HG03025 (cell line): ENCODE data around the gene NCOA3.
"Not testable (repeated sequence)": the region's sequence is repeated elsewhere in the genome, so short reads cannot be mapped to it uniquely, and the experiment has no call there.

ENCODE experiments used
- ATAC-seq: cut with Tn5 transposase; IDR thresholded peaks from one replicate; pipeline ENCODE4 v1.9.1; 2021; ENCODE audit warnings: mild to moderate bottlenecking, moderate library complexity; ENCODE audit not compliant: unreplicated experiment, low FRiP score

Gene NCOA3

DNA sequence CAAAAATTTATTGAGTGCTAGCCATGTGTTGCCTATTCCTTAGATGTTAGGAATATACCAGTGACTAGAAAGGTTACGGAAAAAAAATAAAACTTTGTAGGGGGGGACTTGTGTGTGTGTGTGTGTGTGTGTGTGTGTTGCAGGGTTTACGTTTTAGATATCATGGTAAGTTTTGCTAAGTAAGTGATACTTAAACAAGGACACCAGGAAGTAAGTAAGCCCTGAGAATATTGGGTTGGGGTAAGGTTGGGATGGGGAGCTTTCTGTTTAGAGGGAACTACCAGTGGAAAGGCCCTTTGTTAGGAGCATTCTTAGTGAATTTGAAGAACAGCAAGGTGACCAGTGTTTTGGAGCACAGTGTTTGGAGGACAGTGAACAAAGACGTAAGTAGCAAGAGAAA lies 30.3 kb downstream of the NCOA3 start:
- ATAC-seq = no peak

DNA sequence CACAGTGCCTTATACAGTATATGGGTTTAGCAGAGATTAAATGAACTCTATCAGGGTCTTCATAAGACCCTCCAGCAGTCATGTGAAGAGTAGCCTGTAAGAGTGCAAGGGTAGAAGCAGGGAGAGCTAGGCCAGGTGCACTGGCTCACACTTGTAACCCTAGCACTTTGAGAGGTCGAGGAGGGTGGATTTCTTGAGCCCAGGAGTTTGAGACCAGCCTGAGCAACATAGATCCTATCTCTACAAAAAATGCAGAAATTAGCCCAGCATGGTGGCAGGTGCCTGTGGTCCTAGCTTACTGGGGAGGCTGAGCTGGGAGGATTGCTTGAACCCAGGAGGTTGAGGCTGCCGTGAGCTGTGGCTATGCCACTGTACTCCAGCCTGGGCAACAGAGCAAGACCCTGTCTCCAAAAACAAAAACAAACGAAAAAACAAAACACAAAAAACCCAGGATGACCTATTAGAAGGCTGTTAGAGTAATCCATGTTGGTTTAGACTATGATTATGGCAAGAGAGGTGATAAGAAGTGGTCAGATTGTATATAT lies 31.9 kb downstream of the NCOA3 start:
- ATAC-seq = no peak

DNA sequence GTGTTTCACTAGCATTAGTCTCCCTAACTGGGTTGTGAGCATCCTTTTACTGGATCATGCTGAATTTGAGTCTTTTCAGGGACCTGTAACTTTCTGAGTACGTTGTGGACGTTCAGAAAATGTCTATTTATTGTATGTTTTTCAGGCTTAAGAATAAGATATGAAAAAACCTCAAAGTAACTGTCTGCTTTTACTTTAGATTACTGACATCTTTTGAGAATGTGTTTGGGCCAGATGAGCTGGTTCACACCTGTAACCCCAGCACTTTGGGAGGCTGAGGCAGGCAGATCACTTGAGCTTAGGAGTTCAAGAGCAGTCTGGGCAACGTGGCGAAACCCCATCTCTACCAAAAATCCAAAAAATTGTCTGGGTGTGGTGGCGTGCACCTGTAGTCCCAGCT lies 32.7 kb downstream of the NCOA3 start:
- ATAC-seq = no peak

DNA sequence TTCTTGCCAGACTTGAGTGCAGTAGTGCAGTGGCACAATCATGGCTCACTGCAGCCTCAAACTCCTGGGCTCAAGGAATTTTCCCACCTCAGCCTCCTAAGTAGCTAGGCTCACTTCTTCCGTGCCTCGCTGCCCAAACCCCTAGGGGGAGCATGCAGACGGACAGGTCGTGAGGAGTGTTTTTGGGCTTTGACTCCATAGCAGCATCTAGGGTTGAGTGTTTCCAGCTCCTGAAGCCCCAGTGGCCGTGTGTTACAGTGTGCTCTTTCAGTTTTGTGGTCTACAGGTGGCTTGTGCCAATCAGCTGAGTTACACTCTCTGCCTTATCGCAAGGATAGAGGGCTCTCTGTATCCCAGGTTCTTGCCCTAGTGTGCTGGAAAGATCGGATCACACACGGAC lies 33.4 kb downstream of the NCOA3 start:
- ATAC-seq = no peak

DNA sequence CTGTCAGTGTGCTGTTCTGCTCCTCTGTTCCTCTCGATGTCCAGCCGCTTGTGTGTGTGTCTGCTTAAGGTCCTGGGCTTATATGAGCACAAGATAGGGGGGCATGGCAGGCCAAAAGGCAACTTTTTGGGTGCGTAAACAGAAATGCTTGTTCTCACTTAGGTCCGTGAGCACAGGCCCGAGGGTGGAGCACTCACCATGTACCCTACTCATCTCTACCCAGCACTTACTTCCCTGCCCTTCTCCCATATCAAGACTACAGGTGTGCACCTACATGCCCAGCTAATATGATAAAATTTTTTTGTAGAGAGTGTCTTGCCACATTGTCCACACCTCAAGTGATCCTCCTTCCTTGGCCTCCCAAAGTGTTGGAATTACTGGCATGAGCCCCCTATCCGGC lies 34.3 kb downstream of the NCOA3 start:
- ATAC-seq = no peak

DNA sequence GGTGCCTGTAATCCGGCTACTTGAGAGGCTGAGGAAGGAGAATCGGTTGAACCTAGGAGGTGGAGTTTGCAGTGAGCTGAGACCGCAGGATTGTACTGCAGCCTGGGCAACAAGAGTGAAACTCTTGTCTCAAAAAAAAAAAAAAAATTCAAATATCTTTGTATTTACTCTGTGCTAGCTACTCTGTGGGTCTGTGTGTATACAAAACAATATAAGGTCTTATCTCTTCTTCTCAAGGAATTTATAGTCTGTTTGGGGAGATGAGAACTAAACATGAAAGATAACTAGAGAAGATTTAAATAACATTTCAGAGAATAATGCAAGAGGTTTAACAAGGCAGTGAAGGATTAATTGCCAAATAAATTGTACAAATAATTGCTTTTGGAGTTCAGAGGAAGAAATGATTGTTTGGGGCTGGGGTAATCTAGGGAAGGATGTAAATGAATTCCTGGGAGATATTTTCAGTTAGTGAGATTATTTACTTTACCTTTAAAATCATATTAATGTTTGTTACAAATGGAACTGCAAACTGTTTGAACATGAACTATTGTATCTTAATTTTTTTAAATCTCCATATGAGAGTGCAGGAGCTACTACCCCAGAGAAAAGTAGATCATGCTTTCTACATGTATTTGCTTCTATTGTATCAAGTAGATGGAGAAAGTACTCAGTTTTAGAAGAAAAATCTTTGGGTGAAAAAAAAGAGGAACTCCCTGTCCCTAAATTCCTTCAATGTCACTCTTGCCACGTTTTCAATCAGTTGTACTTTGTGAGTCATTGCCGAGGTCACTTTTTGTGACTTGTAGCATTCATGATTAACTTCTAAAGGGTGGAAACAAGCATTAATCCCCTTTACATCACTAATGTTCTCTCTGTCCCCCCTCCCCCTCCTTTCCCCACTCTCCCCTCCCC lies 39.0 kb downstream of the NCOA3 start:
- no peak for ATAC-seq

DNA sequence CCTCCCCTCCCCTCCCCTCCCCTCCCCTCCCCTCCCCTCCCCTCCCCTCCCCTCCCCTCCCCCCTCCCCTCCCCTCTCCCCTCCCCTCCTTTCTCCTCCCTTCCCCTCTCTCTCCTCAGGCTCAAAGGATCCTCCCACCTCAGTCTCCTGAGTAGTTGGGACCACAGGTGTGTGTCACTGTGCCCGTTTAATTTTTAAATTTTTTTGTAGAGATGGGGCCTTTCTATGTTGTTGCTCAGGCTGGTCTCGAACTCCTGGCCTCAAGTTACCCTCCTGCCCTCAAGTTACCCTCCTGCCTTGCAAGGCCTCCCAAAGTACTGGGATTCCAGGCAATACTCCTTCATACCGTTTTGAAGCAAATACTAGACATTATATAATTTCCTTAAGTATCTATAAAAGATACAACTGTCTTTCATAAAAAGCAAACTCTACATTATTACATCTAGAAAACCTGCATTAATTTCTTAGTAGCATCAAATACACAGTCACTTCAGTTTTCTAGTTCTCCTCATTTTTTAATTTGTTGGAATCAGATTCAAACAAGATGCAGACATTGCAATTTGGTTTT lies 39.8 kb downstream of the NCOA3 start:
- ATAC-seq = no peak

DNA sequence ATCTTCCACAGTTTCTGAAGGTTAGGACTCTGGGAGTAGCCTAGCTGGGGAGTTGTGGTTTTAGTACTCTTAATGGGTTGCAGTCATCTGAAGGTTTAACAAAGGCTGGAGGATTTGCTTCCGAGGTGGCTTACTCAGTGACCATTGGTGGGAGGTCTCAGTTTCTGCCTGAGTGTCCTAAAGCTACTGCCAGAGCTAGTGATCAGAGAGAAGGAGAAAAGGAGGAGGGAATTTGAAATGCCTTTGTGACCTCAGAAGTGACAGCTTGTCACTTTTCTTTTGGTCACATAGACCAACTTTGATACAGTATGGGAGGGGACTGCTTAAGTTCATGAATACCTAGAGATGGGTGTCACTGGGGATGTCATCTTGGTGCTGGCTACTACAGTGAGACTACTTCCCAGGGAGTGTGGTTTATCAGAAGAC lies 41.3 kb downstream of the NCOA3 start:
- no peak for ATAC-seq

DNA sequence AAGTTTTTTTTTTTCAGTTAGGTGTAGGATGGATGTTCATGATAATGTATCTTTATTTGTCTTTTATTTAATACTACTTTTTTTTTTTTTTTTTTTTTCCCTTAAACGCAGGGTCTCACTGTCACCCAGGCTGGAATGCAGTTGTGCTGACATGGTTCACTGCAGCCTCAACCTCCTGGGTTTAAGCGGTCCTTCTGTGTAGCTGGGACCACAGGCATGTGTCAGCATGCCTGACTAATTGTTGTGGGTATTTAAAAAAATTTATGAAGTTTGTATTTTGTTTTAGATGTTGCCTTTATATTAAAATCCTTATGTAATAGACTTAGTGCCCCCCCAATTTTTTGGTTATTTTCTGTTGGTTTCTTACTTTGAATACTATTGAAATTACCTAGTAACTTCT lies 42.6 kb downstream of the NCOA3 start:
- ATAC-seq = no peak

DNA sequence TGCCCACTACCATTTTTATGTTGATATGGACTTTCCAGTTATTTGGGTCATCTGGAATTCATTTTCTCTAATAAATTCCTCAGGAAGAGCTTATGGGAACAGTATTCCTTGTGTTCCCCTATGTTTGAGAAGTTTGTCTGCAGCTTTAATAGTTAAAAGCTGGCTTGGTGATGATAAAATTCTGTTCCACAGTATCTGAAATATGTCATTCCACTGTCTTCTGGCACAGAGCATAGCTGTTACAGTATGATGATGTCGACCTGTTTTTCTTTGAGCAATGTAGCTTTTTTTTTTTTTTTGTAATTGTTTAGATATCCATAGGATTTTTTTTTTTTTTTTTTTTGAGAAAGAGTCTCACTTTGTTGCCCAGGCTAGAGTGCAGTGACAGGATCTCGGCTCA lies 43.2 kb downstream of the NCOA3 start:
- ATAC-seq = no peak

DNA sequence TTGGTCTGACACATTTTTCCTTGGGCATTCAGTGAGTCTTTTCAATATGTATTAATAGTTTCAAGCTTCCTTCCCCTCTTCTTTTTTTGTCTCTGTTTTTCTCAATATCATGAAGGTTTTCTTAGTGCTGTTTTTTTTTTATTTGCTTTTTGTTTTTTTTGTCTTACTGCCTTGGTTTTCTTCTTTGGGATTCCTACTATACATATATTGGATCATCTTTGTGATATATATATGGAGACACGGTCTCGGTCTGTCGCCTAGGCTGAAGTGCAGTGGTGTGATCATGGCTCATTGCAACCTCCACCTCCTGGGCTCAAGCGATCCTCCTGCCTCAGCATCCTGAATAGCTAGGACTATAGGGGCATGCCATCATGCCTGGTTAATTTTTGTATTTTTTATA lies 43.8 kb downstream of the NCOA3 start:
- no peak for ATAC-seq

DNA sequence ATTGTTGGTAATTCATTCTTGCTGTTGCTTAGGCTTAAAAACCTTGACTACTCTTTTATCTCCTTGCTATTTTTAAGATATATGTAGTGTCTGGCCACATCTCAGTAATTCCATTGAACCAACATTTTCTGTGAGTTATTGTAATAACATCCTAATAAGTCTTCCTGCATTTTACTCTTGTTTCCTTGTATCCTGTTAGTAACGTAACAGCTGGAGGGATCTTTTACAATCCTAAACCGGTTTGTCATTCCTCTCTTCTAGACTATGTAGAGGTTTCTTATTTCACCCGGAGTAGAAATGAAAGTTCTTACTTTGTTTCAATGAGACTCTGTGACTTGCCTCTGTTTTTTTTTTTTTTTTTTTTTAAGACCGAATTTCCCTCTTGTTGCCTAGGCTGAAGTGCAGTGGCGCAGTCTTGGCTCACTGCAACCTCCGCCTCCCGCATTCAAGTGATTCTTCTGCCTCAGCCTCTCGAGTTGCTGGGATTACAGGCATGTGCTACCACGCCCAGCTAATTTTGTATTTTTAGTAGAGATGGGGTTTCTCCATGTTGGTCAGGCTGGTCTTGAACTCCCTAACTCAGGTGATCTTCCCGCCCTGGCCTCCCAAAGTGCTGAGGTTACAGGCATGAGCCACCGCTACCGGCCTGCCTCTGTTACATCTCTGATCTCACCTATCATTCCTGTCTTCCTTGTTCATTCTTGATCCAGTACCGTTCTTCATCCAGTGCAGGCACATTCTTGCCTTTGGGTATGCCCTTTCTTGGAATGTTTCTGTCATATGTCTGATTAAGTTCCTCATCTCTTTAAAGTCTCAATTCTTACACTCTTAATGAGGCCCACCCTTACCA lies 44.7 kb downstream of the NCOA3 start:
- no peak for ATAC-seq

DNA sequence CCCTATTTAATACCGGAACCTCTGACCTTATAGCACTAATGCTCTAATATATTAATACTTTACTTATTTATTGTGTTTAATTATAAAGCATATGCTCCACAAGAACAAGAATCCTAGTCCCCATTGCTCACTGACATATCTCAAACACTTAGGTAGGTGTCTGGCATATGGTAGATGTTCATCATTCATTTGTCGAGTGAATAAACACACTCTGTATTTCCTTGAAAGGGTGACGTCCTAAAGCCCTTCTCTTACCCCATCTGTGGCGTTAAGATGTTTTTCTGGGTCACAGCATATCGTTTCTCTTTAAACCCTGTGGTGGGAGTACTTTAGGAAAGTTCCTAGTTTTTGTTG lies 45.3 kb downstream of the NCOA3 start:
- ATAC-seq = no peak

DNA sequence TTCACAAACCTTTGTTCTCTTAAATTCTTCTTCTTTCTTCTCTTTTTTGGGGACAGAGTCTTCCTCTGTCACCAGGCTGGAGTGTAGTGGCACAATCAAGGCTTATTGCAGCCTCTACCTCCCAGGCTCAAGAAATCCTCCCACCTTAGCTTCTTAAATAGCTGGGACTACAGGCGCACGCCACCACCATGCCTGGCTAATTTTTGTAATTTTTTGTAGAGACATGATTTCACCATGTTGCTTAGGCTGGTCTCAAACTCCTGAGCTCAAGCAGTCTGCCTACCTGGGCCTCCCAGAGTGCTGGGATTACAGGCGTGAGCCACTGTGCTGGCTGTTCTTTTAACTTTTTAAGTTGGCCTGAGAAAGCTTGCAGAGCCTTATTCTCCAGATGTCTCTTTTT lies 48.0 kb downstream of the NCOA3 start:
- ATAC-seq = no peak

DNA sequence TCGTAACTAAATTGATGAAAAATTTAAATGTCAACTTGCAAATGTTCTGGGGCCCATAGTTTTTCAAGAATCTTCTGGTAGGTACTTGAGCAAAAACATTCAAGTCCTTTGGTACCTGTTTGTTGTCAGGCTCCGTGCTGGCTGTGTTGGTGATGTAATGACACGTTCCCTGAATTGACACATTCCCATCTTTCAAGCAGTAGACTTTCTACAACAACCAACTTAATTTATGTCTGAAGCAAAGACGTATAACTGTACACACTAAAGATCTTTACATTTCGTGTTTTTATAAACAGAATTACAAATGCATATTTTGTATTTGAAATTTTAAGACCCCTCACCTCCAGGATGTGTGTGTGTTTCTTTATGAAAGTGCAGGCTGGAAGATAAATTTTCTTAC lies 49.5 kb downstream of the NCOA3 start:
- ATAC-seq = no peak

DNA sequence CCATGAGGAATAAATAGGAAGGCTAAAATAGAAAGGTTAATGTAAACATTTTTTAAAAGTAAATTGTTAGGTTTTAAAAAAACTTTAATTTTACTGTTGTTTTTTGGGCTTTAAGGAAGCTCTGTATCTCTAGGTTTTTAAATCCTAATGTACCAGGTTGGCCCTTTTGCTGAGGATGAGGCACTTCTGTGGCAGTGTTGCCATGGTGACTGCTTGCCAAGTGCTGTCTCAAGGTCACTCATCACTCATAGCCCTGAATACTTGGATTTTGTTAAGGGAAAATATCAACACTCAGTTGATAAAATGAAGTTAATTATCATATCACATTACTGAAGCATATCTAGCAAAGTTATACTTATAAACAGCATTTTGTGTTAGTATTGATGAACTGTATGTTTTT lies 50.2 kb downstream of the NCOA3 start:
- no peak for ATAC-seq

DNA sequence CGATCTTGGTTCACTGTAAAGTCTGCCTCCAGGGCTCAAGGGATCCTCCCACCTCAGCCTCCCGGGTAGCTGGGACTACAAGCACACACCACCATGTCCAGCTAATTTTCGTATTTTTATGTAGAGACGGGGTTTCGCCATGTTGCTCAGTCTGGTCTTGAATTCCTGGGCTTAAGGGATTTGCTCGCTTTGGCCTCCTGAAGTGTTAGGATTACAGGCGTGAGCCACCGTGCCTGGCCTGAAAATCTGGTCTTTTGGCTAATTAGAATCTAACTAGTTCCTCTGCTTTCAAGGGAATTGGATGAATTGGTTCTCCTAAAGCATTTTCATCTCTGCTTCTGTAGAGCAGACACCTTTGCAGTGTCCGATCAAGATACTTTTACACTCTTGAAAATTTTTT lies 51.3 kb downstream of the NCOA3 start:
- ATAC-seq = no peak

DNA sequence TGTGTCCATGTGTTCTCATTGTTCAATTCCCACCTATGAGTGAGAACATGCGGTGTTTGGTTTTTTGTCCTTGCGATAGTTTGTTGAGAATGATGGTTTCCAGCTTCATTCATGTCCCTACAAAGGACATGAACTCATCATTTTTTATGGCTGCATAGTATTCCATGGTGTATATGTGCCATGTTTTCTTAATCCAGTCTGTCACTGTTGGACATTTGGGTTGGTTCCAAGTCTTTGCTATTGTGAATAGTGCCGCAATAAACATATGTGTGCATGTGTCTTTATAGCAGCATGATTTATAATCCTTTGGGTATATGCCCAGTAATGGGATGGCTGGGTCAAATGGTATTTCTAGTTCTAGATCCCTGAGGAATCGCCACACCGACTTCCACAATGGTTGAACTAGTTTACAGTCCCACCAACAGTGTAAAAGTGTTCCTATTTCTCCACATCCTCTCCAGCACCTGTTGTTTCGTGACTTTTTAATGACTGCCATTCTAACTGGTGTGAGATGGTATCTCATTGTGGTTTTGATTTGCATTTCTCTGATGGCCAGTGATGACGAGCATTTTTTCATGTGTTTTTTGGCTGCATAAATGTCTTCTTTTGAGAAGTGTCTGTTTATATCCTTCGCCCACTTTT lies 52.0 kb downstream of the NCOA3 start:
- ATAC-seq = not testable (repeated sequence)

DNA sequence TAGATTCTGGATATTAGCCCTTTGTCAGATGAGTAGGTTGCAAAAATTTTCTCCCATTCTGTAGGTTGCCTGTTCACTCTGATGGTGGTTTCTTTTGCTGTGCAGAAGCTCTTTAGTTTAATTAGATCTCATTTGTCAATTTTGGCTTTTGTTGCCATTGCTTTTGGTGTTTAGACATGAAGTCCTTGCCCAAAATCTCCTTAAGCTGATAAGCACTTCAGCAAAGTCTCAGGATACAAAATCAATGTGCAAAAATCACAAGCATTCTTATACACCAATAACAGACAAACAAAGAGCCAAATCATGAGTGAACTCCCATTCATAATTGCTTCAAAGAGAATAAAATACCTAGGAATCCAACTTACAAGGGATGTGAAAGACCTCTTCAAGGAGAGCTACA lies 52.6 kb downstream of the NCOA3 start:
- ATAC-seq = not testable (repeated sequence)

DNA sequence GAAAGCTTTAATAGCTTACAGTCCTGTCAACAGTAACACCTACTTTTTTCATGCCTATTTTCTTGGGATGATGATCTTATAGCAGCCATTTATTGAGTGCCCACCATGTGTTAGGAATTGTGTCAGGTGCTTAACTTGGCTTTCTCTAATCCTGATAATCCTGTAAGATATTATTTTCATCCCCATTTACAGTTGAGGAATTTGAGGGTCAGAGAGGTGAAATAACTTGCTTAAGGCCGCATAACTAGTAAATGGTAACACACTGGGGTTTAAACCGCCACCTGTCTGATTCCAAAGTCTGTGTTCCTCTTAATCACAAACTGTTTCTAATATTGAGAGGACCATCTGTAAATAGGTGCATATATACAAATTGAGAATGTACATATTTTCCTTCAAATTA lies 55.5 kb downstream of the NCOA3 start:
- no peak for ATAC-seq

DNA sequence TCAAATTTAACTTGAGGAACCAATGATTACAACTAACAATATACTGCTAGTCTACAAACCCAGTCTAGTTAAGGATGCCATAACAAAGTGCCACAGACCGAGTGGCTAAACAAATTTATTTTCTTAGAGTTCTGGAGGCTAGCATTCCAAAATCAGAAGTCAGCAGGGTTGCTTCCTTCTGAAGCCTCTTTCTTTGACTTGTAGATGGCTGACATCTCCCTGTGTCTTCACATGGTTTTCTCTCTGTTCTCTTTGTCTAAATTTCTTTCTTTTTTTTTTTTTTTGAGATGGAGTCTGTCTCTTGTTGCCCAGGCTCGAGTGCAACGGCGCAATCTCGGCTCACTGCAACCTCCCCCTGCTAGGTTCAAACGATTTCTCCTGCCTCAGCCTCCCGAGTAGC lies 56.1 kb downstream of the NCOA3 start:
- no peak for ATAC-seq
